ENCODE measurements around the gene RNU6-1.

DNA sequence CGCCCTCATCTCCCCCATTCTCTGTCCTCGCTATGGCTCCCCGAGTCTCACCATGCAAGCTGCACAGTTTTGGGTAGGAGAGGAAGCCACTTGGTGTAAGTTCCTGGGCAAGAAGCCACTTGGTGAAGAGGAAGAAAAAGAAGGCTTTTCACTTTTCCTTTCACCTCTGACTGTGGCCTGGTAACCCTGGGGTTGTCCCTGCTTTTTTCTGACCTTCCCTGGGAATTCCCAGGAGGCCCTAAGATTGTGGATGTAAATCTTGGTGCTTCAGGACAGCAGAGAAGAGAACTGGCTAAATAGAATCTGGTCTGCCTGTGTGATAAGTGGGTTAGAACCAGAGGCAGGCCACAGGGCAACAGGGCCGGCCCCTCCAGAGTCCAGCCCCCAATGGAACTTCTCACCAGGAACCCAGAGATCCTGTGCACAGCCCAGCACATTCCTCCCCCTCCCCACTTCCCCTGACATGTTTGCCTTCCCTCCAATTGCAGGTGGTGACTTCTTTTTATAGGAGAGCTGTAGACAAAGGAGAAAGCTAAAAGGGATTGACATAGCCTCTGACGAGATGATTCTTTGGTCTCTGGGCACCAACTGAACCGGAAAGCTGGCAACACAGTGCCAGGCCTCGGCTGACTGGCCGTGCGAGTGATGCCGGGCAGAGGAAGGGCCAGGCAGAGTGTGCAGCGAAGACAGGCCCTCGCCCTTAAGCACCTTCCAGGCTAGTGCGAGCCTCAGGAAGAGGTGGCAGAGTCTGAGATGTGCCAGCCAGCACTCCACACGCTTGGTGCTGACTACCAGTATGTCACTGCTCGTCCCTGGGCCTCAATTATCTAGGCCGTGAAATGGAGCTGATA is 34.0 kb downstream of the RNU6-1 start:
- TF ChIP-seq, protein P1, sequence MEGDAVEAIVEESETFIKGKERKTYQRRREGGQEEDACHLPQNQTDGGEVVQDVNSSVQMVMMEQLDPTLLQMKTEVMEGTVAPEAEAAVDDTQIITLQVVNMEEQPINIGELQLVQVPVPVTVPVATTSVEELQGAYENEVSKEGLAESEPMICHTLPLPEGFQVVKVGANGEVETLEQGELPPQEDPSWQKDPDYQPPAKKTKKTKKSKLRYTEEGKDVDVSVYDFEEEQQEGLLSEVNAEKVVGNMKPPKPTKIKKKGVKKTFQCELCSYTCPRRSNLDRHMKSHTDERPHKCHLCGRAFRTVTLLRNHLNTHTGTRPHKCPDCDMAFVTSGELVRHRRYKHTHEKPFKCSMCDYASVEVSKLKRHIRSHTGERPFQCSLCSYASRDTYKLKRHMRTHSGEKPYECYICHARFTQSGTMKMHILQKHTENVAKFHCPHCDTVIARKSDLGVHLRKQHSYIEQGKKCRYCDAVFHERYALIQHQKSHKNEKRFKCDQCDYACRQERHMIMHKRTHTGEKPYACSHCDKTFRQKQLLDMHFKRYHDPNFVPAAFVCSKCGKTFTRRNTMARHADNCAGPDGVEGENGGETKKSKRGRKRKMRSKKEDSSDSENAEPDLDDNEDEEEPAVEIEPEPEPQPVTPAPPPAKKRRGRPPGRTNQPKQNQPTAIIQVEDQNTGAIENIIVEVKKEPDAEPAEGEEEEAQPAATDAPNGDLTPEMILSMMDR (IDR thresholded peaks at IDR 0.05; ENCODE audit: insufficient read depth, low read length) = no peak
- TF ChIP-seq SPI1 (IDR thresholded peaks at IDR 0.05; ENCODE audit: borderline replicate concordance, low read depth) = no peak
- no peak for TF ChIP-seq POLR2AphosphoS5 (IDR thresholded peaks at IDR 0.05; ENCODE audit: low read depth)
- TF ChIP-seq, protein P2, sequence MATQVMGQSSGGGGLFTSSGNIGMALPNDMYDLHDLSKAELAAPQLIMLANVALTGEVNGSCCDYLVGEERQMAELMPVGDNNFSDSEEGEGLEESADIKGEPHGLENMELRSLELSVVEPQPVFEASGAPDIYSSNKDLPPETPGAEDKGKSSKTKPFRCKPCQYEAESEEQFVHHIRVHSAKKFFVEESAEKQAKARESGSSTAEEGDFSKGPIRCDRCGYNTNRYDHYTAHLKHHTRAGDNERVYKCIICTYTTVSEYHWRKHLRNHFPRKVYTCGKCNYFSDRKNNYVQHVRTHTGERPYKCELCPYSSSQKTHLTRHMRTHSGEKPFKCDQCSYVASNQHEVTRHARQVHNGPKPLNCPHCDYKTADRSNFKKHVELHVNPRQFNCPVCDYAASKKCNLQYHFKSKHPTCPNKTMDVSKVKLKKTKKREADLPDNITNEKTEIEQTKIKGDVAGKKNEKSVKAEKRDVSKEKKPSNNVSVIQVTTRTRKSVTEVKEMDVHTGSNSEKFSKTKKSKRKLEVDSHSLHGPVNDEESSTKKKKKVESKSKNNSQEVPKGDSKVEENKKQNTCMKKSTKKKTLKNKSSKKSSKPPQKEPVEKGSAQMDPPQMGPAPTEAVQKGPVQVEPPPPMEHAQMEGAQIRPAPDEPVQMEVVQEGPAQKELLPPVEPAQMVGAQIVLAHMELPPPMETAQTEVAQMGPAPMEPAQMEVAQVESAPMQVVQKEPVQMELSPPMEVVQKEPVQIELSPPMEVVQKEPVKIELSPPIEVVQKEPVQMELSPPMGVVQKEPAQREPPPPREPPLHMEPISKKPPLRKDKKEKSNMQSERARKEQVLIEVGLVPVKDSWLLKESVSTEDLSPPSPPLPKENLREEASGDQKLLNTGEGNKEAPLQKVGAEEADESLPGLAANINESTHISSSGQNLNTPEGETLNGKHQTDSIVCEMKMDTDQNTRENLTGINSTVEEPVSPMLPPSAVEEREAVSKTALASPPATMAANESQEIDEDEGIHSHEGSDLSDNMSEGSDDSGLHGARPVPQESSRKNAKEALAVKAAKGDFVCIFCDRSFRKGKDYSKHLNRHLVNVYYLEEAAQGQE (IDR thresholded peaks at IDR 0.05; ENCODE audit: insufficient replicate concordance, low read depth) = no peak
- TF ChIP-seq GABPA (IDR thresholded peaks at IDR 0.05; ENCODE audit: low read depth) = no peak
